HT1080 (cell line): Measurements from ENCODE around the gene VPS41. TPM values are rescaled to one million over a fixed set of nuclear protein-coding genes. Genes with fewer than 3 reads are reported as not detected.

Experiments used
- DNase-seq: peaks from one replicate; pipeline ENCODE4 v3.0.0-alpha.2; 2015; ENCODE audit warnings: low read depth
- total RNA-seq: library from RNA; depleted of rRNA; stranded (reverse); fragments of >200 nt; shearing (Covaris generic); gene quantifications from 2 replicates; pipeline ENCODE4 v1.2.3, GENCODE V29; 2014; rRNA removed

Gene VPS41
- total RNA-seq, 1 experiment from 2014 or later: 19.9 TPM

DNA sequence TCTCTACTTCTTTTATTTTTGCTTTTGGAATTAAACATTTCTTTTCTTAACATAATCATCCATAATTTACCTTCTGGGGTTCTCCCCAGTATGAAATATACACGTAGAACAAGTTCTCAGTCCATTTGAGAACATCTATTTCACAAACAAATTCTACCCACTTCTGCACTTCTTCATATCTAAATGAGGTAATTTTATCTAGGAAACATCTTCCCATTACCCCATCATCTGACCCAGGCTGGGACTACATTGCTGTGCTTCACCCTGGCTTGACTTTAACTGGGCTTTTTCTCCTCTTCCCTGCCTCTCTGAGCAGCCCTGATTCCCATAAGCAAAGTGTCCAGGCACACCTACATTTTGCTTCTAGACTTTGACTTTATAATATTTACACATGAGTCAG lies 234.5 kb downstream of the VPS41 start:
- no peak for DNase-seq

DNA sequence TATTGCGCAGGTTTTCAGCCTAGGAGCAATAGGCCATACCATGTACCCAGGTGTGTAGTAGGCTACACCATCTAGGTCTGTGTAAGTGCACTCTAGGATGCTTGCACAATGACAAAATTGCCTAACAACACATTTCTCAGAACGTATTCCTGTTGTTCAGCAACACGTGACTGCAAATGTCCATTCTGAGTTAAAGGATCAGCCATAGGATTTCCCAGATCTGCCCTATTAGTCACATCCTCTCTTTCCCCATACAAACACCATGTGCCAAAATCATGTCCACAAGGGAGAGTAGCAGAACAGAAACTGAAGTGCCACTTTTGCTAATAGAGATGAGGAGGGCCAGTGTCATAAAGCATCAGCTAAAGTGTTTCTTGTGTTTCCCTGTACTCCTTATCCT lies 235.2 kb downstream of the VPS41 start:
- peak; percentile 88 for DNase-seq

Other genes starting within 250 kb of the VPS41 start
- gene POU6F2, start 68.7 kb upstream of the VPS41 start, total RNA-seq: not detected in 2 replicates